A673 (cell line): ENCODE data around the gene ZFP36L2. TPM values are rescaled to one million over a fixed set of nuclear protein-coding genes. Genes with fewer than 3 reads are reported as not detected.

Experiments
- BruUV-seq: library from RNA; stranded (reverse); fragments of 400-500 nt; replicated peaks from 2 replicates; lab custom pipeline; 2021; lab: Mats Ljungman, UMichigan
- CTCF ChIA-PET: fragments of 300-600 bp; sonication (Branson Sonifier 250); formaldehyde crosslinking; loops from one replicate; lab custom pipeline; 2022; ENCODE audit warnings: antibody characterized with exemption; lab: Charles Lee
- POLR2A ChIA-PET: fragments of 300-600 bp; sonication (Branson Sonifier 250); formaldehyde crosslinking; loops from one replicate; lab custom pipeline; 2022; ENCODE audit warnings: antibody characterized with exemption; ENCODE audit not compliant: low non-redundant PET; lab: Charles Lee
- DNase-seq: peaks from one replicate; pipeline ENCODE4 v3.0.0-alpha.2; 2015; ENCODE audit warnings: low spot score
- H3K27ac ChIP-seq: fragments of 200-600 bp; sonication (generic); 2 replicates; pipeline ENCODE4 v1.5.1; 2016; ENCODE audit warnings: mixed run types, low read depth, mild to moderate bottlenecking, mixed read lengths, antibody characterized with exemption, low read length; ENCODE audit not compliant: poor library complexity, severe bottlenecking
- H3K27me3 ChIP-seq: fragments of 200-600 bp; sonication (generic); replicated peaks from 2 replicates; pipeline ENCODE4 v1.6.1; 2017; ENCODE audit warnings: mixed run types, low read depth, mild to moderate bottlenecking, mixed read lengths, antibody characterized with exemption, low read length; ENCODE audit not compliant: insufficient read depth, poor library complexity
- H3K36me3 ChIP-seq: fragments of 200-600 bp; sonication (generic); 2 replicates; pipeline ENCODE4 v1.6.1; 2016; ENCODE audit warnings: mixed run types, mild to moderate bottlenecking, mixed read lengths, antibody characterized with exemption, low read length; ENCODE audit not compliant: insufficient read depth, poor library complexity, severe bottlenecking
- H3K4me1 ChIP-seq: fragments of 200-600 bp; sonication (generic); 2 replicates; pipeline ENCODE4 v1.6.1; 2017; ENCODE audit warnings: mixed run types, mild to moderate bottlenecking, mixed read lengths, antibody characterized with exemption, low read length; ENCODE audit not compliant: insufficient read depth, poor library complexity, severe bottlenecking
- H3K4me3 ChIP-seq: fragments of 200-600 bp; sonication (generic); 2 replicates; pipeline ENCODE4 v1.5.1; 2016; ENCODE audit warnings: low read depth, mixed run types, mild to moderate bottlenecking, mixed read lengths, low read length; ENCODE audit not compliant: poor library complexity, severe bottlenecking
- H3K9me3 ChIP-seq: fragments of 200-600 bp; sonication (generic); 2 replicates; pipeline ENCODE4 v1.6.1; 2016; ENCODE audit warnings: mixed run types, low read depth, mild to moderate bottlenecking, mixed read lengths, antibody characterized with exemption, low read length; ENCODE audit not compliant: poor library complexity, severe bottlenecking
- CTCF ChIP-seq: fragments of 300-800, 200-600 bp; sonication (generic); conservative IDR thresholded peaks from 2 replicates; pipeline ENCODE4 v1.5.1; 2017; ENCODE audit warnings: low read depth, mild to moderate bottlenecking, antibody characterized with exemption, low read length, moderate library complexity, mixed read lengths
- EZH2 ChIP-seq: fragments of 200-600 bp; sonication (generic); IDR thresholded peaks from 2 replicates; pipeline ENCODE4 v1.6.1; 2017; ENCODE audit warnings: borderline replicate concordance, low read depth, mild to moderate bottlenecking, mixed read lengths, antibody characterized with exemption, low read length; ENCODE audit not compliant: poor library complexity, severe bottlenecking
- intact Hi-C: fragments of 100-400 bp; cut with micrococcal nuclease; formaldehyde crosslinking; loops from one replicate; pipeline ENCODE4 v1.10.0; 2022; ENCODE audit not compliant: unreplicated experiment
- total RNA-seq: library from RNA; stranded (reverse); gene quantifications from 2 replicates; pipeline ENCODE4 v1.2.3, GENCODE V29; 2021

ZFP36L2 gene
- total RNA-seq, 1 experiment from 2014 or later = 23.4 TPM

GRCh38 chr2:43265001-43265400 is 38.6 kb upstream of the ZFP36L2 start:
- Histone ChIP-seq H3K27ac (no peak overlapping the region), H3K27me3 (no peaks in the 10 kb centered on the region), H3K4me1 (no peaks in the 10 kb centered on the region), H3K36me3 (no peaks in the 10 kb centered on the region), H3K4me3 (no peak overlapping the region), H3K9me3 (no peaks in the 10 kb centered on the region)
- ChIA-PET CTCF (no interaction called here), POLR2A (no interaction called here)
- BruUV-seq = no TSS peak
- DNase-seq = no peak
- TF ChIP-seq EZH2 = no peak
- TF ChIP-seq CTCF = no peak
- intact Hi-C loops = no loop called here

GRCh38 chr2:43262951-43263350 is 36.5 kb upstream of the ZFP36L2 start:
- Histone ChIP-seq H3K27ac (no peak overlapping the region), H3K4me1 (no peaks in the 10 kb centered on the region), H3K36me3 (no peaks in the 10 kb centered on the region), H3K4me3 (no peak overlapping the region), H3K27me3 (no peaks in the 10 kb centered on the region), H3K9me3 (no peaks in the 10 kb centered on the region)
- ChIA-PET CTCF (no interaction called here), POLR2A (no interaction called here)
- no TSS peak for BruUV-seq
- intact Hi-C loops = no loop called here
- DNase-seq = no peak
- TF ChIP-seq CTCF (no peak), EZH2 (no peak)

GRCh38 chr2:43262239-43262638 is 35.8 kb upstream of the ZFP36L2 start:
- intact Hi-C loops = no loop called here
- BruUV-seq = no TSS peak

More at GRCh38 chr2:43262239-43262638, 35.8 kb upstream of the ZFP36L2 start:
- DNase-seq = no peak
- POLR2A ChIA-PET = no interaction called here
- TF ChIP-seq EZH2 (no peak), CTCF (no peak)
- Histone ChIP-seq H3K36me3 (no peaks in the 10 kb centered on the region), H3K9me3 (no peaks in the 10 kb centered on the region), H3K27ac (no peak overlapping the region), H3K27me3 (no peaks in the 10 kb centered on the region), H3K4me3 (no peak overlapping the region), H3K4me1 (no peaks in the 10 kb centered on the region)
- CTCF ChIA-PET = no interaction called here
